GM12878 (cell line): ENCODE results near the gene ADAMTS16.

ENCODE experiments used
- CHD2 ChIP-seq: IDR thresholded peaks from 2 replicates; pipeline ENCODE4 v1.6.1; 2011; ENCODE audit warnings: low read depth, low read length, improper control_type of control experiment, borderline replicate concordance
- ZBED1 ChIP-seq: IDR thresholded peaks from 2 replicates; pipeline ENCODE4 v1.6.1; 2016; ENCODE audit warnings: borderline replicate concordance

DNA sequence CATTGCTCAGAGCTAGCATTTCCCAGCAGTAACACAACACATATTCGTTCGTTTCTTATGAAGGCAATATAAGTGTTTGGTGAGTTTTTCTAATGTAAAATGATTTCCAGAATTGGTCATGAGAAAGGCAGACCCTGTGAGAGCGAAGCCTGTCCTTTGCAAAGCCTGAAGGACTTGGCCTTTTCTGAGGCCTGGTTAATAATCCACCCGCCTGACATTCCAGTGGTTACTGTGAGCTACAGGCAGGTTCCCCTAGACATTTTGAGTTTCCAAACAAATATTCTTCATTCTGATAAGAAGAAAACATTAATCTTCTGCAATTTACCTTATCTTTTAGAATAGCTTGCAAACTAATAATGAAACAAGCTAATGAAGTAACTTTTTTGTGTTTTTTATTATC lies 38.0 kb downstream of the ADAMTS16 start:
- no peak for TF ChIP-seq CHD2
- TF ChIP-seq ZBED1: no peak
